Hindlimb muscle (tissue), 1 donor: ENCODE data around the gene C11orf58. TPM values are rescaled to one million over a fixed set of nuclear protein-coding genes. Genes with fewer than 3 reads are reported as not detected.

Experiments
- DNase-seq: peaks from one replicate; pipeline ENCODE4 v3.0.0-alpha.2; 2013
- polyA plus RNA-seq: library from polyadenylated mRNA; unstranded; fragments of 120-200 nt; gene quantifications from one replicate; pipeline ENCODE4 v1.2.1, GENCODE V29; 2013; ENCODE audit not compliant: insufficient read length

Gene C11orf58
- polyA plus RNA-seq, 1 donor: 176 TPM

DNA sequence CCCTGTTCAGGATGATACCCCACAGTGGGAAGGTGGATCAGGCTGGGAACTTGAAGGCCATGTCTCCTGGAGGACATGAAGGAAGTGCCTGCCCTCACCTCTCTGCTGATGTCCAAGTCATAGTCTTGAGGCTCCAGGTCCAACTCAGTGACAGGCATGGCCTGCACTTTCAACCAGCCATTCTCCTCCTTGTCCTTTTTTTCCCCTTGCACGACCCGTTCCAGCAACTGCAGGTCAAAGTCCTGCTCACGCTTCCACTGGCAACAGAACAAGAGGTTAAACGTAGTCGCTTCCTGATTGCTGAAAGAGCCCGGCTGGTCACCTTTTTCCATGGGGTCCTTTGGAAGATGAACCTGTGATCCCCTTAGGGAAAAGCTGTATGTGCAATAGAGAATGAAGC, 47.7 kb downstream of the C11orf58 start:
- DNase-seq: no peak

DNA sequence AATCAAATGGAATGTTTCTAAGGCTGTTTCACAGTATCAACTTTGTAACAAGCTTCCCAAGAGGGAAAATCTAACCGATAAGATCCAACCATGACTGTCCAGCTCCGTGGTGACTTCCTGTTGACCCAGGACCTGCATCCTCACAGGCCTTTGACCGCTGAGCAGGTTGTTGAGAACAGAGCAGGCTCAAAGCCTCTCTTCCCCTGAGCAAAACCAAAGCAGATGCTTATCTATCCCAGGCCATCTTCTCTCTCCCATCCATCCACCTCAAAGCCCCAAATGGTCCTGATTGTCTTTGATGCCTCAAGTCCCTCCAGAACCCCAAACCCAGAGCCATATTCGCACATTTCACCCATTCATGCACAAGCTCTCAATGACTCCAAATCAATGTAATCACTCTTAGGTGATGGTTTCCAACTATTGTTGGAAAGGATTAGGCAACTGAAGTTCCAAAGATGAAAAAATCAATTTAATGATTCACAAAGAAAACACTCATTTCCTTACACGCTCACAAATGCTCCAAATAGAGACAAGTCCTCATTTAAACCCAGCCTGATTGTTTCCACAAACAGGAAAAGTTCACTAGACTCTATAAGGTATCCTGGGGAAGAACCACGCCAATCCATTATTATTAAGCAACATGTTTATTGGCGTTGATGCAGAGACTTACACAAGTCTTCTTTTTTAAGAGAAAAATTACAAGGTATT, 48.7 kb downstream of the C11orf58 start:
- no peak for DNase-seq

DNA sequence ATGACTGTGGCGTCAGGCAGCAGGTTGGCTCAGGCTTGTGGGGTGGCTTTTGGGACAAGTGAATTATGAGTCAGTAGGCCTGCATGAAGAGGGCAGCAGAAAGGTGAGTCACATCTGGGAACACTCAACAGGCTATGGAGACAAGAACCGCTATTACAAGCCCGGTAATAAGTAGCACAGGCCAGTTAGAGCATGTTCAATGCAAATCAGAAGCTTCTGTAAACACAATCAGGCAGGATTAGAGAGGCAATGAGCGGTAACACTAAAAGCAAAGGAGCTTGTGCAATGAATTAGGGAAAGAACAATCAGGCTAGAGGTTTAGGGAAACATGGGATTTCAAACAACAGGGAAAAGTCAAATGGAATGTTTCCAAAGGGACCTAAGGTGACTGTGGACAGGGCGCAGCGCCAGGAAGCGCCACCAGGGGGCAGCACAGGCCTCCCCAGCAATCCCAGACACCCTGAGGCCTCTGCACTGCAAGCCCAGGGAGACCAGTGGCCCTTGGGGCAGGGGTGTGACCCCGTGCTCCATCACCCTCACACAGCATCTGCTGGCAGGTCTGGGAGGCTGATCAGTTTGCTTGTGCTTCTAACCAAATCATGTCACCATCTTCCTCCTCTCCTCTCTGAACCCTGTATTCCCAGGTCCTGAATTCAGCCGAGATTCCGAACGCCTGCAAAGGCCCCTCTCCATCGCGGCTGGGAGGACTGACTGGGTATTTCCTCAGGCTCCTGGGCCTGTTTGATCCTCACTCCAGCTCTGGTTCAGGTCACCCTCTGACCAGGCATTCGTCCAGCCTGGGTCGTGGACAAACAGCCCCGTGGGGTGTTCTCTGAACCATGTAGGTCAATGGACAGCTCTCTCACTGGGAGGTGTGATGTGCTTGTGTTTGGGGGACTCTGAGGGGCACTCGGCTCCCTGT, 50.0 kb downstream of the C11orf58 start:
- no peak for DNase-seq

DNA sequence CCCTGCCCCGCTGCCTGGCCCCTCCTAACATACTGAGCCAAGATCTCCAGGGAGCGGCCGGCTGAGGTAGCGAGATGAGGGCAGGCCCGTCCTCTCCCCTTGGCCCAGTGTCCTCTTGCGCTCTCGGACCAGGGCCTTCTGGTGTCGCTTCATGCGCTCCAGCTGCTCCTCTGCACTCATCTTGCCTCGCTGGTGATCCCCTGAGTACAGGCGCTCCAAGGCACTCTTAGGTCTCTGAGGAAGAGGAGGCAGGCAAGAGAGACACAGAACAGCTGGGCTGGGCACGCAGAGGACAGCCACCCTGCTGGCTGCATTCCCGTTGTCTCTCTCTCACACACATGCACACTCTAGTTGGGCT, 50.6 kb downstream of the C11orf58 start:
- DNase-seq: no peak

DNA sequence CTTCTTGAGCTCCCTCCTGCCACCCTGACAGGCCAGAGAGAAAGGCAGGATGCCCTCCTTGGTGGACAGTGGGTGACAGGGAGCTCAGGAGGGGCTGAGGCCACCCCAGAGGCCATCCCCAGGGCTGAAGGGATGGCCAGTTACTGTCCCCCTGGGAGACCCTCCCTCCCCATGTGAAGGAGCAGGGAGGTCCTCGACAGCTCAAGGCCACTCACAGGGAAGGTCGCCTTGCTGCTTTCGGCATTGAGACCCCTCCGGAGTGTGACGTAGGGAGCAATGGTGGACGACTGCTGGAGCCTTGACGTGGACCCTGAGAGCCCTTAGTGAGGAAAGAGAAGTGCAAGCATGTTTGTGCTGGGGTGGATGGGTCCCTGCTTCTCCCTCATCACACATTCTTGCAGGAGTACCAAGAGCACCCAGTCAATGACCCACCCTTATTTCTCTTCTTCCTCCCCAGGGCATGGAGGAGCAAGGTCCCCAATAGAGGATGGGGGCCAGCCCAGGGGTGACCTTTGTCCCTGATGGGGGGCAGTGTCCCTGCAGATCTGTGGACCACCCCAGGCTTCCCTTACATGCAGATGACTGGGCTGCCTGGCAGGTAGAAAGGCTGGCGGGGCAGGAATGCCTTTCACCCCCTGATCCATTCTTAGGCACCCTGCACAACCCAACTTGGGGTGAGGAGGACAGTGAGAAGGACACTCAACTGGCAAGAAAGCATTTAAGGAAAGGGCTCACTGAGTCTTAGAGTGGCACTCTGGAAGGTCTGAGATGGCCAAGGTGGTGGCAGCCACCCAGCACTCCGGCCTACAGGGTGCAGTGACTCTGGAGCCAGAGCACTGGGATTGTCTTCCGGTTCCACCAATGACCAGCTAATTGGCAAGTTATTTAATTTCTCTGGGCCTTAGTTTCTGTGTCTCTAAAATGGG, 51.4 kb downstream of the C11orf58 start:
- no peak for DNase-seq

DNA sequence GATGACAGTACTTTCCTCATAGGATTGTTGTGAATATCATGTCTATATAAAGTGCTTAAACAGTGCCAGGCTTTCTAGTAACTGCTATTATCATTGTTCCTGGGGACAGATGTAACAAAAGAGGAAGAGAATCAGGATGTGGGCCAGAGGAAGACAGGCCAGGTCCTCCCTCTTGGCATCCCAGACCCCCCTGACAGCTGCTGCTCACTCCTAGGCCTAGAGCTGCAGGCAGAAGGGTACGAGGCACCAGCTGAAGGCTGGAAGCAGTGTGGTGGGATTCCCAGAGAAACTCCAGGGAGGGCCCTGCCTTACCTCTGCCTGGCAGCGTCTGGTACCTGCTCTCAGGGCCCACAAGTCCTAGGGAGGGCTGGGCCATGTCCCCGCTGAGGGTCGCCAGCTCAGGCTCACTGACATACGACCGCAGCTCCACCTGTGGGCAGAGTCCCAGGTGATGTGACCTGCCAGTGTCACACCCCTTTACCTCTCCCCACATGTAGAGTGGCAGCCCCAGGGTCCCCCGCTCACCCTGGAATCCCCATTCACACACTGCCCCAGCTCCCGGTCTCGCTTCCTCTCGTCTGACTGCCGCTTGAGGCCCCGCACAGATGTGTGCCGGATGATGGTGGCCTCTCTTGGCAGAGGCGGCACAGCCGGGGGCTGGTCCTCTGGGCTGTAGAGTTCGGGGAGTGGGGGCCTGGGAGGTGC, 52.2 kb downstream of the C11orf58 start:
- no peak for DNase-seq

DNA sequence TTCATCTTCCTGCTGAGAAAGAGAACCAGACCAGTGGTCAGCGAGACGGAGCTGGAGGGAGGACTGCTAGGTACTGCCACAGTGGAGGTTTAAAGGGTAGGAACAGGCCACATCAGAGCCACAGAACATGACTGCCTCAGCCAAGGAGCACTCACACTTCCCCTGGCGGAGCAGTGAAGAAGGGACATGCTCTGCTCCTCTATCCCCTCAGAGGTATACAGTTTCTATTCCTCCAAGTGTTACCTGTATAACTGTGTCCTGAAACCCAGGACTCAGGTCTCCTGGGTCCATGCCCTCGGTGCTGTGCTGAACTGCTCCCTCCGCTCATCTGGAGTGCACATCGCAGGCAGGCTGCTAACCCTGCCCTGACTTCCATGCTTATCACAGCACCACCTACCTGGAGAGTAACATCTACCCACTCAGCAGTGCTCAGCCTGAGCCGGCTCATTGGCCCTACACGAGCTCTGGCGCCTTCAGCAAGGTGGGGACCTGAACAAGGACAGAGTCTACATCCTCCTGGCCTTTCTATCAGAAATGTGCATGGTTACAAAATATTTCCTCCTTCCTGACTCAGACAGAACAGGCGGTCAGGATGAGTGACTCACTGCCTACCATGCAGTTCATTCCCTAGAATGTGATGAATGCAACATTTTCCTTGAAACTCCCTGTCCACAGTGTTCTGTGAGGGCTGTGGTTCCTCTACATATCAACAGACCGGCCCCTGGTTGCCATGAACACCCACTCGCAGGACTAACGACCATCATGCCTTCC, 52.9 kb downstream of the C11orf58 start:
- DNase-seq: no peak

DNA sequence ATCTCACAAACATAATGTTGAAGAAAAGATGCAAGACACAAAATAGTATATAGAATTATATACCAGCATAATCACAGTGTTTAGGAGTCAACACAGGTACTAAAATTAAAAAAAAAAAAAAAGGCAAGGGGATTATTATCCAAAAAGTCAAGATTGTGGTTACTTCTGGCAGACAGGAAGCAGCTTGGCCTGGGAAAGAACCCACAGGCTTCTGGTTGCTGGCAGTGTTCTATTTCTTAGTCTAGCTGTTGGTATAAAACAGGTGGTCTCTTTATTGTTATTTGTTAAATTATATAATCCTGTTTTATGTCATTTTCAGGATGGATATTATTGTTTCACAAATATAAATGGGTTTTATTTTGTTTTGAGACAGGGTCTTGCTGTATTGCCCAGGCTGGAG, 54.0 kb downstream of the C11orf58 start:
- DNase-seq: no peak

DNA sequence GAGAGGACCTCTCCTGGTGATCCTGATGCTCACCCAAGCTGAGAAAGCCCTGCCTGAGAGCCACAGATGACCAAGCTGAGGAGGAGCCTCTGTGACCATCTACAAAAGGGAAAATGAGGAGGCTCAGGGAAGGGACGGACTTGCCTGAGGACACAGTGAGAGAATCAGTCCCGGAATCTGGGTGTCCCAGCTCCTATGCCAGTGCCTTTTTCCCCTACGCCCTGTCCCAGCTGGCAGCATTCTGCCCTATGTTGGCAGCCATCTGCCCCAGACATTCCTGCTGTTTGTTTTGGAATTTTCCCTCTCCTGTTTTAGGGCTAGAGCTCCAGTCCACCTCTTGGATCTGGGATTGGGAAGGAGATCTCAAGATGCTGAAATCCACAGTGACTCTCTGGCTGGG, 54.6 kb downstream of the C11orf58 start:
- no peak for DNase-seq

DNA sequence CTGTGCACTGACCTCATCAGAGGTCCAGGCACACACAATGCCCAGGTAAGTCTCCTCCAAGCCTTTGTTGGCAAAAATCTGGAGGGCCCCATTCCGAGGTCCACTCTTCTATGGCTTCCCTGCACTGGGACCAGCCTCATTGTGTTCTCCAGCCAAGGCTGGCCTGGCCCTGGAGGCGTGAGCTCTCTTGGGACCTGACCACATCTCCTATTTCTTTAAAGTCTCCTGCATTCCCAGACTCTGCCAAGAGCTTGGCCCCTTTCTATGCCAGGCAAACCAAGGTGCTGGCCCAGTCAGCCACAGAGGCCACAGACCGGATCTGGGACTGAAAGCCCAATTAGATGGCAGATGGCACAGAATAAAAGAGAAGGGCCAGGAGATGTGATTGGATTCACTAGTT, 55.1 kb downstream of the C11orf58 start:
- DNase-seq: no peak

DNA sequence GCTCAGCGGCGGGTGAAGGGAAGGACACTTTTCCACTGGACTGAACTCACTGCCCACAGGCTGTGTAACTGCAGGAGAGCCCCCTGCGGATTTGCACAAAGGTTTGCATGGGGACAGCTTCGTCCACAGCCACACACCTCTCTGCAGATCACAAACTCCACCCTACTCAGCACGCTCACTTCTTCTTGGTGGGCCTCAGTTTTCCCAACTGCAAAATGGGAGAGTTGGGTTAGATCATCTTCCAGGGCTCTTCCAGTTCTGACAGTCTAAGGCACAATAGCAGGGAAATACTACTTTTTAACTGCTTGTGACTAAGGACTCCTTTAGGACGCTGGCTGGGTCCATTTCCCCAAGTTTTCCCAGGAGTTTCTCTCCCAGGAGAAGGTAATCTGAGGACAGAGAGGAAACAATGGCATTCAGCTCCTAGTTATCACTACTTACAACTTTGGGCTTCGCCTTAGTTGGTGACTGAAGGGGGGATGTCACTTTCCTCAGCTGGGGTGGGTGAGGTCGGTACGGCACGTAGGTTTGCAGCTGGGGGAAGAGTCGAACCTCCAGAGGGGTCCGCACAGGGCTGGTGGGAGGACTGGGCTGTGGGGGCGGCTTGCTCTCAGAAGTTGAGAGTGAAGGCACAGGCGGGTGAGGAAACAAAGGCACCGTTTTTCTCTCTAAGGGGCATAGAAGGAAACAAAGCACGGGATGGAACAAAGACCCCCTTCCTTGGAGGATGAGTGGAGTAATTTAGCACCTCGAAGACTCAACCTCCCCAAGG, 55.8 kb downstream of the C11orf58 start:
- no peak for DNase-seq

DNA sequence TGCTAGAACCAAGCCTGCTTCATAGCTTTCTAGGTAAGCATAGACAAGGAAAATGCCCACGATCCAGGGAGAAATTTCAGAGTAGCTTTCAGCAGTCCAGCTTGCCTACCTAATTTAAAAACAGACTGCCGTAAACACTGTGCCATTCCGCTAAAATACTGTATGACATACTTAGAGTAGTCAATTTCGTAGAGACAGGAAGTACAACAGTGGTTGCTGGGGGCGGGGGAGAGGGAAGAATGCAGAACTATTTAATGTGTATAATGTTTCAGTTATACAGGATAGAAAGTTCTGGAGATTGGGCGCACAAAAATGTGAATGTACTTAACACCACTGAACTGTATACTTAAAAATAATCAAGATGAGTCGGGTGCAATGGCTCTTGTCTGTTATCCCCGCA, 56.7 kb downstream of the C11orf58 start:
- no peak for DNase-seq

DNA sequence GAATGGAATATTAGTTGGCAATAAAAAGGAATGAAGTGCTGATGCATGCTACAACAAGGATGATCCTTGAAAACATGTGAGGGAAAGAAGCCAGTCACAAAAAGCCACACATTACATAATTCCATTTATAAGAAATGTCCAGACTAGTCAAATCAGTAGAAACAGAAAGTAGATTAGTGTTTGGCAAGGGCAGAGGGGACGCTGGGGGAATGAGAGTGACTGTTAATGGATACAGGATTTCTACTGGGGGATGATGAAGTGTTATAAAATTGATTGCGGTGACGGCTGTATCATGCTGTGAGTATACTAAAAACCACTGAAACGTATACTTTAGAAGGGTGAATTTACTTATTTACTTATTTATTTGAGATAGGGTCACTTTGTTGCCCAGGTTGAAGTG, 57.9 kb downstream of the C11orf58 start:
- no peak for DNase-seq

DNA sequence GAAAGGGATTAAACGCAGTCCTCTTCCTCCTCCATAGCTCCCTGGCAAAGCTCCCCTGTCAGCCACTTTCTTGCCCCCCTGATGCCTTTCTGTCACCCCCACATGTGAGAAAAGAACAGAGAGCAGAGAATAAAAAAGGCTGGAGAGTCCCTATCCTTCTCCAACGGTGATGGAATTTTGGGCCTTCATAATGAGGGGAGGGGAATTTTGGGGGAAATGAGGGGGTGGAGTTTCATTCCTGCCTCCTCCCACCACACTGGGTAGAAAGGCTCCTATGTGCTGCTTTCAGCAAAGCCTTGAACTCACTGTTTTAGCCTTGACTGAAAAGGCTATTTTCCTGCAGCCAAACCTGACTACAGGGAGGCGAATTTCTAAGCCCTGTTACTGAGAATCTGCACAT, 59.3 kb downstream of the C11orf58 start:
- no peak for DNase-seq

DNA sequence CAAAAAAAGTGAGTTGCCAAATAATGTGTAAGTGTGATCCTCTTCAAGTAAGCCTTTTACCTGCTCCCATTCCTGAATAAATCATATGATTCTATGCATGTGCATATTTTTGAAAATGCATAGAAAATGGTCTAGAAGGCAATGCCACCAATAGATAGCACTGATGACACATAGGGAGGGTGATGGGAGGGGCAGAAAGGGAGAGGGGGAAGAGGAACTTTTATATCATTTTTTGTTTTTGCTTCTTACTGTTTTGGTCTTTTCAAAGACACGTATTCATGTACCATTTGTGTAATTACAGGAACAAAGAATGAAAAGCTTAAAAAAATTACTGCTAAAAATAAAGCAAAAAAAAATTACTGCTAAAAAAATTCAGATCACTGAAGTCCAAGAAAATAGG, 60.8 kb downstream of the C11orf58 start:
- no peak for DNase-seq

DNA sequence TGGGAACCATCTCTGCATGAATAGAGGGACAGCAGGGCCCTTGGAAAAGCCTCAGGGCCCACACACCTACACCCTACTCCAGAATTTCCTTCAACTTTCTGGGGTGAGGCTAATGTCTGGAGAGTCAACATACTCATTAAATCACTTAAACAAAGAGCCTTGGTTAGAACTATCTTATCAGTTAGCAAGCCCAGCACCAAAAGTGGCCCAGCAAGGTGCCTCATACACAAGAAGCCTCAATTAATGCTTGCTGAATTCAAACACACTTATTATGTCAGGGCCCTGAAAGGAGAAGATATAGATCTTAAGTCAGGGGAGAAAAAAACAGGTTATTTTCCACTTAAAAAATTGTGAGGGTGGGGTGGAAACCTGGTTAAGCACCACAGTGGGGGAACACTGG, 61.4 kb downstream of the C11orf58 start:
- no peak for DNase-seq

DNA sequence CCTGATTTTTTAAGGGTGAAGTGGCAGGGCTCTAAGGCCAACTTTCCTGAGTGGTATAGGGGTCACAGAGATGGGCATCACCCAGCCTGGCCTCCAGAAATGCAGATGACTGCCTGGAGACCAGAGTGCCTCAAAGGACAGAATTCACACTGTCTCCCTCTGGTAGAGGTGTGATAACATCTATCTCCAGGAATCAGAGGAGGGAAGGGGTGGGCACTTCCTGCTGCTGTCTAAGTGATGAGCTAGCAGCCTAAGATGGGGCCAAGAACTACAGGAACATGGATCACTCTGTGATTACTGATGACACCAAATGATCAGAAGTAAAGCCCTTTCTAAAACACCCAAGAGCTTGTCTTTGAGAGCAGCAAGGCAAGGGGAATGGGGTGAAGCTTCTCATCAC, 61.9 kb downstream of the C11orf58 start:
- DNase-seq: no peak

DNA sequence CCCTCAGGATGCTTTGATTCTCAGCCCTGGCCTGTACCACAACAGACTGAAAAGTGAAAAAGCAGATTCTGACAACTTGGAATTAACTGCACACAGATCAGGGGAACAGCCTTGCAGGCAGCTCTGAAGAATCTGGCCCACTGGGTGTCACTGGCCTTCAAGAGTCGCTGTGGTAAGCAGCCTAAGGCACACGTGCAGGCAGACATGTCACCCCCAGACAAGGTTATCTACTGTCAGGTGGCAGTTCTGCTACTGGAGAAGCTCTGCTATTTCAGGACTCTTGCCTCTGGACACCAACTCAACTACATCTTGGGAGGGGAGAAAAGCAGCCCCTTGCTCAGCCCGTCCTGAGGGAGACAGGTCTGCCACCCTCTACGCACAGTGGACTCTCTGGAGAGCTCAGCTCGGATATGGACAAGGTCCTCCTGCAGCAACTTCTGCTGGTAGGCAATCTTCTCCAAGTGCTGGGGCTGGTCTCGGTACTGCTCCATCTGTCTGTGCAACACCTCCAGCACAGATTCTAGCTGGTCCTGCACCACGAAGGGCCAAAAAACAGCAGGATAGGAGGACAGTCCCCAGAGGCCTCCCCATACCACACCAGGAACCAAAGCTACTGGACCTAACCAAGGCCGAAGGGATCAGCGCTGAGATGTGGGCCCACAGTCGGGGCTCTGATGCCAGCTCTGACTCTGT, 63.0 kb downstream of the C11orf58 start:
- DNase-seq: no peak

DNA sequence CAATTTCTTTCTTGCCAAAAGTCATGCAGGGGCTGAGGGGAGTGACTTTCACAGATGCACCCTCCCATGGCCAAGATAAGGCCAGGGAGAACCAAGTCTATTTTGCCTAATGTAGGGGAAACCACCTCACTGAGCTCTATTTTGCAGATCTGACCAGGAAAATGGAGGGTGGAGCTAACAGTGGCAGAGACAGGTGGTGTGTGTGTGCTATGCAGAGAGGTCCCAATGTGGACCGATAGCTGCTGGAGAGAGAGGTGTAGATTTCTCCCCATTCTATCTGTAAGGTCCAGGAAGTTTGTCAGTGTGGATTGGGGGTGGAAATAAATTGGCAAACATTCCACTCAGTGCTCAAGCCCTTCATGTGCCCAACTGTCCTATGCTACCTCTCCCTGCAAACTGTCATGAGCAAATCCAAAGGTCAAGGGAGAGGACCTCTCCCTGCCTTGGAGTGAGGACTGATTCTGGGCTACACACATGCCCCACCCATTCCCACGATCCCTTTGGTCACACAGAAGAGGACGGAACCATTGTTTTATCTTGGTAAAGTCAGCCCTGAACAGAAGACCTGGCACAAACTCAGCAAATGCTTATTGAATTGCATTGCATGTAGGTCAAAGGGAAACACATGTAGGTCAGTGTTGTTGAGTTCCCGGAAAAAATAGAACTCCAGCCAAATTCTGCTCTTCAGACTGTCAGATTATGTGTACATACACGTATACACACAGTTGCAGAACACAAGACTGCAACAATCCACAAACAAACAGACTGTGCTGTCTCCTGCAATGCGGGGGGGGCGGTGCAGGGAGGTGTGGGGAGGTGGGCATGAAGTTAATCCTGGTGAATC, 65.9 kb downstream of the C11orf58 start:
- no peak for DNase-seq
